Measurements from ENCODE around the gene MT1E. TPM values are rescaled to one million over a fixed set of nuclear protein-coding genes. Genes with fewer than 3 reads are reported as not detected.
"Not testable (repeated sequence)": the region's sequence is repeated elsewhere in the genome, so short reads cannot be mapped to it uniquely, and the experiment has no call there.

MT1E gene
- polyA plus RNA-seq, 12 donors, result 11.9 to 138 (median 18.4) TPM; not detected in 1

- DNase-seq, result not testable (repeated sequence)
These were observed 2.4 kb upstream of the MT1E start for GRCh38 chr16:56623184-56623583.

DNA sequence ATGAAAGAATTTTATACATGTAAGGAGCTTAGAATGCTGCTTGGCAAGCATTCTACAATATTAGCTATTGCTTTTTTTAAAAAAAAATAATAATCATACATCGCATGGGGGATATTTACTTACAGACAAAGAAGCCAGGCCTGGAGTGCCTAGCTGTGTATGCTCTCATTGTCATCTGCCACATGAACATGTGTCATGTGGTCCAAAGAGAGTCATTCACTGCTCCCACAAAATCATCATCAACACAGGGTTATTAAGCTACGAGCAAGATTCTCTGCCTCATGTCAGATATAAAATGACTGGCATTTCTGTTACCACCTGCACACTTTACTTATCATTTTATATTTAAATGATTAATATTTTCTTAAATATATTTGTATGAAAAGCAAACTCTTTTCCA lies 1.9 kb upstream of the MT1E start:
- no peak for DNase-seq

- DNase-seq, result no peak
These were observed 518 bp downstream of the MT1E start for GRCh38 chr16:56625943-56626654.

GRCh38 chr16:56626685-56627084 lies 1.1 kb downstream of the MT1E start:
- DNase-seq, result no peak

GRCh38 chr16:56628486-56629350 lies 3.1 kb downstream of the MT1E start:
- DNase-seq, result no peak

- no peak for DNase-seq
These were observed 4.0 kb downstream of the MT1E start for GRCh38 chr16:56629531-56629930.

GRCh38 chr16:56630134-56630533 lies 4.6 kb downstream of the MT1E start:
- no peak for DNase-seq

DNA sequence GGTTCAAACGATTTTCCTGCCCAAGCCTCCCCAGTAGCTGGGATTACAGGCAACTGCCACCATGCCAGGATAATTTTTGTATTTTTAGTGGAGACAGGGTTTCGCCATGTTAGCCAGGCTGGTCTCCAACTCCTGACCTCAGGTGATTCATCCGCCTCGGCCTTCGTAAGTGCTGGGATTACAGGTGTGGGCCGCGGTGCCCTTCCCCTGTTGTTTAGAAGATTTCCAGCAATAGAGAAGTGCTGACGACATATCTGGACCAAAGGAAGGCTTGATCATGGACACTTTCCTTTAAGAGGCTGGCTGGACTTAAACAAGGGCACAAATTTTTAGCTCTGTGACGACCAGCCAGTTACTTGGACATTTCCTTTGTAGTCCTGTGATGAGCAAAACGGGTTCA lies 5.6 kb downstream of the MT1E start:
- no peak for DNase-seq

GRCh38 chr16:56631832-56632155 lies 6.2 kb downstream of the MT1E start:
- no peak for DNase-seq

DNA sequence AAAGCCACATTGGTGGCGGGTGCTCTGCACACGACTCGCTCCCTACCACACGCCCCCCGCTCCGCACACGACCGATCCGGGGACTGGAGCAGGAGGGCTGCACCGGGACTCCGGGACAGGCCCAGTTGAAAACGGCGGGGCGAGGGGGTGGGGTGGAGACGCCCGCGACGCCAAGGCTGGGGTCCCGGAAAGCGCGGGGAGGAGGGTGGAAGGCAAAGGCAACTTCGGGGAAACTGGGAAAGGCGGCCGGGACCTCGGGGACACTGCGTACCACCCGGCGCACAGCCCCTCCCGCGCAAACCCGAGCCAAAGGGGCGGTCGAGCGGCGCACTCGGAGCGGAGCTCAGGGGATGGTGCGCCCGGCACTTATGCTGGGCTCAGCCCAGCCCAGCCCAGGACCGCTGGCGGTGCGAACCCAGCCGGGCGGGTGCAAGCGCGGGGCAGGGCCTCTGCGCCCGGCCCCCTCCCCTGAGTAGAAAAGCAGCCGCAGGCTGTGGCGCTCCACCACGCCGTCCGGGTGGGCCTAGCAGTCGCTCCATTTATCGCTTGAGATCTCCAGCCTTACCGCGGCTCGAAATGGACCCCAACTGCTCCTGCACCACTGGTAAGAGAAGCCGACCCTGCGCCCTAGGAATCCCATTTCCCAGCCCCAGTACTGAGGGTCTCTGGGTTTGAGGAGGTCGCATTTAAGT lies 6.7 kb downstream of the MT1E start, which contains the start of gene MT1M:
Gene MT1M (plus strand): TSS at position 504 of the 692 bp plus-strand sequence. CDS start 73 bp downstream, at position 577.
- DNase-seq, result no peak

- DNase-seq, result no peak
These were observed 7.3 kb downstream of the MT1E start for GRCh38 chr16:56632848-56633365.

- DNase-seq, result no peak
These were observed 8.0 kb downstream of the MT1E start for GRCh38 chr16:56633535-56633934.

DNA sequence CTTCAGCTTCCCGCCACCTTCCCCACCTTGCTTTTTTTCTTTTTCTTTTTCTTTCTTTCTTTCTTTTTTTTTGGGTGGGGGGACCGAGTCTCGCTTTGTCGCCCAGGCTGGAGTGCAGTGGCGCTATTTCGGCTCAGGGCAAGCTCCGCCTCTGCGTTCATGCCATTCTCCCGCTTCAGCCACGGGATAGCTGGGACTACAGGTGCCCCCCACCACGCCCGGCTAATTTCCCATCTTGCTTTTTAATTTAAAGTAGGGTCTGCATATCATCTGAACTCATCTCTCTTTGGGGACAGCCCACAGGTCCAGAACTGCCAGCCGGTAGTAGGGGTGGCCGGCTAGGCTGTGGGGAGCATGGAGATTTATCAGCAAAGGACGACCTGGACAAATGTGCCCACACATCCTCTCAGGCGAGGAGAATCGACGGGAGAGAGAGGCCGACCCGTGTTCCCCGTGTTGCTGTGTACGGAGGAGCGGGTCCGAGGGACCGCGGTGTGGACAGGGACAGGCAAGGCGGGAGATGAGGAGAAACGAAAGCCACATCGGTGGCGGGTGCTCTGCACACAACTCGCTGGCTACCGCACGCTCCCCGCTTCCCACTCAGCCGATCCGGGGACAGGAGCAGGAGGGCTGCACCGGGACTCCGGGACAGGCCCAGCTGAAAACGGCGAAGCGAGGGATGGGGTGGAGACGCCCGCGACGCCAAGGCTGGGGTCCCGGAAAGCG lies 9.3 kb downstream of the MT1E start:
- no peak for DNase-seq

- no peak for DNase-seq
These were observed 9.9 kb downstream of the MT1E start for GRCh38 chr16:56635441-56635967.

GRCh38 chr16:56636616-56637413 lies 11.2 kb downstream of the MT1E start:
- no peak for DNase-seq

DNA sequence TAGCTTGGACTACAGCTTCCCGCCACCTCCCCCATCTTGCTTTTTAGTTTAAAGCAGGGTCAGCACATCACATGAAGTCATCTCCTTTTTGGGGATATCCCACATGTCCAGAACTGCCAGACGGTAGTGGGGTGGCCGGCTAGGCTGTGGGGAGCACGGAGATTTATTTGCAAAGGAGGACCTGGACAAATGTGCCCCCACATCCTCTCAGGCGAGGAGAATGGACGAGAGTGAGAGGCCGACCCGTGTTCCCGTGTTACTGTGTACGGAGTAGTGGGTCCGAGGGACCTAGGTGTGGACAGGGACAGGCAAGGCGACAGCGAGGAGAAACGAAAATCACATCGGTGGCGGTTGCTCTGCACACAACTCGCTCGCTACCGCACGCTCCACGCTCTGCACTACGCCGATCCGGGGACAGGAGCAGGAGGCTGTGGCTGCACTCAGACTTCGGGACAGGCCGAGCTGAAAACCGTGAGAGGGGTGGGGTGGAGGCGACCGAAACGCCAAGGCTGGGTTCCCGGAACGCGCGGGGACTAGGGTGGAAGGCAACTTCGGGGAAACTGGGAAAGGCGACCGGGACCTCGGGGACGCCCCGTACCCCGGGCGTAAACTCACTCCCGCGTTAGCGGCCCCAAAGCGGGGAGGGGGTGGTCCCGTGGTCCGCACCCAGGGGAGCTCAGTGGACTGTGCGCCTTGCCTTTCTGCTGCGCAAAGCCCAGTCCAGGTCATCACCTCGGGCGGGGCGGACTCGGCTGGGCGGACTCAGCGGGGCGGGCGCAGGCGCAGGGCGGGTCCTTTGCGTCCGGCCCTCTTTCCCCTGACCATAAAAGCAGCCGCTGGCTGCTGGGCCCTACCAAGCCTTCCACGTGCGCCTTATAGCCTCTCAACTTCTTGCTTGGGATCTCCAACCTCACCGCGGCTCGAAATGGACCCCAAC lies 12.5 kb downstream of the MT1E start, which contains the start of gene MT1A:
Gene MT1A (plus strand): TSS at position 853 of the 937 bp plus-strand sequence. CDS start 73 bp downstream, at position 926.
- DNase-seq, result peak; percentile 38

DNA sequence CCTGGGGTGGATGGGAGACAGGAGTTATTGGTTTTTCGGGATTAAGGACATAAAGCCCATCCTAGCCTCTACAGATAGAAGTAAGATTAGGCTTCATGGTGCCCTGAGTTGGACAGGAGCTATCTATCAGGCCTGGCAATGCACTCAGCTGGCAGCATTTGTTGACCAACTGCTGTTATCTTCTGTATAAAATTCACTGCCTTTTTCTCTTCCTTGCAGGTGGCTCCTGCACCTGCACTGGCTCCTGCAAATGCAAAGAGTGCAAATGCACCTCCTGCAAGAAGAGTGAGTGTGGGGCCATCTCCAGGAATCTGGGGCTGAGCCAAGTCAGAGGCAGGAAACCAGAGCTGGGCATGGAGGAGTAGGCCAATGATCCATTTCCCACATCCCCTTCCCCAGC lies 13.5 kb downstream of the MT1E start:
- no peak for DNase-seq

GRCh38 chr16:56640076-56640475 lies 14.5 kb downstream of the MT1E start:
- DNase-seq, result no peak

- DNase-seq, result no peak
These were observed 15.6 kb downstream of the MT1E start for GRCh38 chr16:56641166-56641565.
